ENCODE results near the gene MAPRE2.

The MAPRE2 gene

GRCh38 chr18:35128675-35129074 lies 87.5 kb downstream of the MAPRE2 start:
- Histone ChIP-seq H4K20me1 (ENCODE audit: insufficient read depth, low read length) (no peaks in the 10 kb centered on the region), H2AFZ (ENCODE audit: low read length) (no peak overlapping the region), H3K36me3 (ENCODE audit: insufficient read depth, low read length) (peaks cover 74% of the 10 kb centered on the region)

GRCh38 chr18:35130236-35130635 lies 89.0 kb downstream of the MAPRE2 start:
- no peak overlapping the region for H3K4me3 ChIP-seq (ENCODE audit: low read depth, low read length, poor library complexity, severe bottlenecking)
- no peaks in the 10 kb centered on the region for H3K79me2 ChIP-seq (ENCODE audit: insufficient read depth, low read length)
- H3K9me3 ChIP-seq (ENCODE audit: low read length): no peaks in the 10 kb centered on the region
- H4K20me1 ChIP-seq (ENCODE audit: insufficient read depth, low read length): no peaks in the 10 kb centered on the region
- no peaks in the 10 kb centered on the region for H3K27me3 ChIP-seq (ENCODE audit: insufficient read depth, low read length)
- H3K9me2 ChIP-seq (ENCODE audit: low read depth, low read length): no peaks in the 10 kb centered on the region
- H3K9ac ChIP-seq (ENCODE audit: low read length): no peak overlapping the region
- H2AFZ ChIP-seq (ENCODE audit: low read length): no peak overlapping the region
- no peak overlapping the region for H3K4me2 ChIP-seq (ENCODE audit: low read length)
- H3K36me3 ChIP-seq (ENCODE audit: insufficient read depth, low read length): peaks cover 86% of the 10 kb centered on the region; the same call in 1 of the 2 replicates
- no peak overlapping the region for H3K27ac ChIP-seq (ENCODE audit: low read depth, low read length, poor library complexity, severe bottlenecking)
- H3F3A ChIP-seq (ENCODE audit: insufficient read depth, low read length): no peaks in the 10 kb centered on the region
- H3K4me1 ChIP-seq (ENCODE audit: insufficient read depth, low read length, severe bottlenecking): no peaks in the 10 kb centered on the region
- TF ChIP-seq EZH2 (IDR thresholded peaks at IDR 0.05; ENCODE audit: borderline replicate concordance, low read length) (no peak), CTCF (IDR thresholded peaks at IDR 0.05; ENCODE audit: low read length) (no peak)

More at GRCh38 chr18:35128675-35129074, 87.5 kb downstream of the MAPRE2 start:
- Histone ChIP-seq H3K9ac (ENCODE audit: low read length) (no peak overlapping the region), H3K9me3 (ENCODE audit: low read length) (no peaks in the 10 kb centered on the region), H3K27me3 (ENCODE audit: insufficient read depth, low read length) (no peaks in the 10 kb centered on the region), H3K79me2 (ENCODE audit: insufficient read depth, low read length) (no peaks in the 10 kb centered on the region), H3K4me1 (ENCODE audit: insufficient read depth, low read length, severe bottlenecking) (no peaks in the 10 kb centered on the region), H3K27ac (ENCODE audit: low read depth, low read length, poor library complexity, severe bottlenecking) (no peak overlapping the region), H3K9me2 (ENCODE audit: low read depth, low read length) (no peaks in the 10 kb centered on the region), H3F3A (ENCODE audit: insufficient read depth, low read length) (no peaks in the 10 kb centered on the region), H3K4me3 (ENCODE audit: low read depth, low read length, poor library complexity, severe bottlenecking) (no peak overlapping the region), H3K4me2 (ENCODE audit: low read length) (no peak overlapping the region)
- TF ChIP-seq CTCF (IDR thresholded peaks at IDR 0.05; ENCODE audit: low read length) (no peak), EZH2 (IDR thresholded peaks at IDR 0.05; ENCODE audit: borderline replicate concordance, low read length) (no peak)

GRCh38 chr18:35131387-35132020 lies 90.3 kb downstream of the MAPRE2 start:
- H4K20me1 ChIP-seq (ENCODE audit: insufficient read depth, low read length): no peaks in the 10 kb centered on the region
- H3K9ac ChIP-seq (ENCODE audit: low read length): no peak overlapping the region
- H3K4me3 ChIP-seq (ENCODE audit: low read depth, low read length, poor library complexity, severe bottlenecking): no peak overlapping the region
- no peaks in the 10 kb centered on the region for H3K79me2 ChIP-seq (ENCODE audit: insufficient read depth, low read length)
- no peaks in the 10 kb centered on the region for H3K27me3 ChIP-seq (ENCODE audit: insufficient read depth, low read length)
- H3K27ac ChIP-seq (ENCODE audit: low read depth, low read length, poor library complexity, severe bottlenecking): no peak overlapping the region
- peaks cover 98% of the 10 kb centered on the region; the same call in 1 of the 2 replicates for H3K36me3 ChIP-seq (ENCODE audit: insufficient read depth, low read length)
- H3K9me3 ChIP-seq (ENCODE audit: low read length): no peaks in the 10 kb centered on the region
- H3K4me1 ChIP-seq (ENCODE audit: insufficient read depth, low read length, severe bottlenecking): no peaks in the 10 kb centered on the region
- H2AFZ ChIP-seq (ENCODE audit: low read length): no peak overlapping the region
- TF ChIP-seq EZH2 (IDR thresholded peaks at IDR 0.05; ENCODE audit: borderline replicate concordance, low read length) (no peak), CTCF (IDR thresholded peaks at IDR 0.05; ENCODE audit: low read length) (no peak)
- no peak overlapping the region for H3K4me2 ChIP-seq (ENCODE audit: low read length)
- no peaks in the 10 kb centered on the region for H3F3A ChIP-seq (ENCODE audit: insufficient read depth, low read length)
- H3K9me2 ChIP-seq (ENCODE audit: low read depth, low read length): no peaks in the 10 kb centered on the region

Data from OCI-LY1 (cell line).